HG02610 (cell line): ENCODE data around the gene GGTLC3.
"Not testable (repeated sequence)": the region's sequence is repeated elsewhere in the genome, so short reads cannot be mapped to it uniquely, and the experiment has no call there.

Experiments used
- ATAC-seq: cut with Tn5 transposase; IDR thresholded peaks from one replicate; pipeline ENCODE4 v1.9.1; 2021; ENCODE audit warnings: mild to moderate bottlenecking, moderate library complexity; ENCODE audit not compliant: unreplicated experiment

GGTLC3 gene

GRCh38 chr22:18522762-18523161, 4.8 kb upstream of the GGTLC3 start:
- not testable (repeated sequence) for ATAC-seq

- not testable (repeated sequence) for ATAC-seq
Measured at GRCh38 chr22:18513454-18513853, 4.5 kb downstream of the GGTLC3 start.

DNA sequence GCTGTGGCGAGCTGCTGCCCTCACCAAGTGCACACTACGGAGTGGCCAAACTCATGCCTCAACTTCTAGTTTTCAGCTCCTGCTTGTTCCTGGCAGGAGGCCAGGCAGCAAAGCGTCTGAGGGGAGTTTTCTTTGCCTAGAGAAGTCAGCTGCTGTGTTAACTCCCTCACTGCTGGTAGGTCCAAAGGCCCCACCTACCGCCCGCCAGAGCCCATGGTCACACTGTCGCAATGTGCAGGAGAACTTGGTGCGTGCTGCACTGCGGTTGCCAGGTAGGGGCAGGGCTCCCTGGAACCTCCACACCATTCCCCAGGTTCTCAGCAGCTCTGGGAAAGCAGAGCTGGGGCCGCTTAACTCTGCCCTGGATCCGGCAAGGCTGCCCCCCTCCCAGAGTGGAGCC, 5.6 kb downstream of the GGTLC3 start:
- ATAC-seq = not testable (repeated sequence)

- ATAC-seq = not testable (repeated sequence)
Measured at GRCh38 chr22:18511327-18511726, 6.6 kb downstream of the GGTLC3 start.

DNA sequence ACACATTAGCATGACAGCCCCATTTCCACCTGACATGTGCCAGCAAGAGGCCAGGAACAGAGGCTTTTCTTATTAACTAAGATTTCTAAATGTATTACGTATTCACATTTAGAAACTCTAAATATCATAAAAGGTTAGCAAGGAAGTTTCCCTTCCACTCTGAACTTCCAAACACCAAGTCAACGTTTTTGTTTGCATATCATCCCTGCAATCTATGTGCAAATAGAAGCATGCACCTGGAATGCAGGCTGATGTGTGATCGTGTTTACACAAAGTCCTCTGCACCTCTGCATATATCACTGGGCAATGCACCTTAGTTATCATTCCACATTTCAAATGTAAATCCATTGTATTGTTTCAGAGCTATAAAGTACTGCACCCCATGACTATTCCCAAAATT, 21.7 kb downstream of the GGTLC3 start:
- ATAC-seq = not testable (repeated sequence)
